NCI-H82 treated with DMSO at 0.1 percent for 48 hours (cell line): ENCODE data around the gene TMEM255B.
"Not testable (repeated sequence)": the region's sequence is repeated elsewhere in the genome, so short reads cannot be mapped to it uniquely, and the experiment has no call there.

Experiments used
- DNase-seq: peaks from one replicate; lab custom pipeline; 2025; ENCODE audit not compliant: unreplicated experiment; lab: John Stamatoyannopoulos, UW

Gene TMEM255B

GRCh38 chr13:113832205-113832604, 73.2 kb downstream of the TMEM255B start:
- DNase-seq, result no peak

- DNase-seq, result no peak
Observed at GRCh38 chr13:113832631-113833030, 73.6 kb downstream of the TMEM255B start.

- no peak for DNase-seq
Observed at GRCh38 chr13:113833111-113833830, 74.2 kb downstream of the TMEM255B start.

- DNase-seq, result not testable (repeated sequence)
Observed at GRCh38 chr13:113834006-113834405, 75.0 kb downstream of the TMEM255B start.

- DNase-seq, result no peak
Observed at GRCh38 chr13:113834496-113835200, 75.6 kb downstream of the TMEM255B start.

GRCh38 chr13:113835461-113836270, 76.6 kb downstream of the TMEM255B start:
- no peak for DNase-seq

- DNase-seq, result no peak
Observed at GRCh38 chr13:113836768-113837559, 77.9 kb downstream of the TMEM255B start.

GRCh38 chr13:113837560-113838355, 78.7 kb downstream of the TMEM255B start:
- DNase-seq, result no peak

- DNase-seq, result no peak
Observed at GRCh38 chr13:113838711-113839201, 79.7 kb downstream of the TMEM255B start.

- no peak for DNase-seq
Observed at GRCh38 chr13:113839536-113840204, 80.6 kb downstream of the TMEM255B start.

- DNase-seq, result no peak
Observed at GRCh38 chr13:113840541-113841352, 81.7 kb downstream of the TMEM255B start.

GRCh38 chr13:113841353-113841650, 82.3 kb downstream of the TMEM255B start:
- no peak for DNase-seq

- no peak for DNase-seq
Observed at GRCh38 chr13:113842336-113843062, 83.5 kb downstream of the TMEM255B start.

GRCh38 chr13:113843063-113843654, 84.1 kb downstream of the TMEM255B start:
- no peak for DNase-seq

- DNase-seq, result no peak
Observed at GRCh38 chr13:113843864-113844556, 85.0 kb downstream of the TMEM255B start.

GRCh38 chr13:113845055-113845454, 86.0 kb downstream of the TMEM255B start:
- DNase-seq, result no peak
